RWPE2 (cell line): ENCODE data around the gene NKD2.

ENCODE experiments used
- ATAC-seq: fragments of 200-7000 bp; cut with Tn5 transposase; 3 replicates; pipeline ENCODE4 v1.9.1; 2021; ENCODE audit warnings: low read depth
- DNase-seq: peaks from one replicate; pipeline ENCODE4 v3.0.0-alpha.2; 2020; ENCODE audit warnings: low spot score
- H3K27ac ChIP-seq: fragments of 450-650 bp; 2 replicates; pipeline ENCODE4 v1.5.1; 2017; ENCODE audit warnings: mild to moderate bottlenecking; ENCODE audit not compliant: poor library complexity, severe bottlenecking
- H3K27me3 ChIP-seq: fragments of 250-450 bp; sonication (Bioruptor Pico); 2 replicates; pipeline ENCODE4 v1.5.1; 2021; ENCODE audit warnings: mild to moderate bottlenecking, moderate library complexity; ENCODE audit not compliant: insufficient read depth, poor library complexity, severe bottlenecking
- H3K36me3 ChIP-seq: fragments of 250-450 bp; sonication (Bioruptor Pico); 2 replicates; pipeline ENCODE4 v1.5.1; 2020; ENCODE audit warnings: low read depth, mild to moderate bottlenecking, moderate library complexity
- H3K4me1 ChIP-seq: fragments of 250-450 bp; sonication (Bioruptor Pico); 2 replicates; pipeline ENCODE4 v1.5.1; 2021; ENCODE audit warnings: mild to moderate bottlenecking, moderate library complexity; ENCODE audit not compliant: insufficient read depth, poor library complexity, severe bottlenecking
- H3K4me3 ChIP-seq: fragments of 250-450 bp; sonication (Bioruptor Pico); 2 replicates; pipeline ENCODE4 v1.5.1; 2021; ENCODE audit warnings: mild to moderate bottlenecking, moderate library complexity; ENCODE audit not compliant: severe bottlenecking
- H3K9me3 ChIP-seq: fragments of 250-450 bp; sonication (Bioruptor Pico); 2 replicates; pipeline ENCODE4 v1.5.1; 2021; ENCODE audit warnings: mild to moderate bottlenecking, moderate library complexity; ENCODE audit not compliant: severe bottlenecking
- TF ChIP-seq, protein P1 (sequence below): fragments of 450-650 bp; IDR thresholded peaks from one replicate; pipeline ENCODE4 v1.5.1; 2017; ENCODE audit warnings: mild to moderate bottlenecking, moderate library complexity; ENCODE audit not compliant: poor library complexity, severe bottlenecking

Gene NKD2

DNA sequence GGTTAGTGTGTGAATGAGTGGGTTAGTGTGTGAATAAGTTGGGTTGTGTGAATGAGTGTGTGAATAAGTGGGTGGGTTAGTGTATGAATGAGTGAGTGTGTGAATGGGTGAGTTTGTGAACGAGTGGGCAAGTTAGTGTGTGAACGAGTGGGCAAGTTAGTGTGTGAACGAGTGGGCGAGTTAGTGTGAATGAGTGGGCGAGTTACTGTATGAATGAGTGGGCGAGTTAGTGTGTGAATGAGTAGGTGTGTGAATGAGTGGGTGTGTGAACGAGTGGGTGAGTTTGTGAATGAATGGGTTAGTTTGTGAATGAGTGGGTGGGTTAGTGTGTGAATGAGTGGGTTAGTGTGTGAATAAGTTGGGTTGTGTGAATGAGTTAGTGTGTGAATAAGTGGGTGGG, 34.7 kb downstream of the NKD2 start:
- no peak overlapping the region for H3K27ac ChIP-seq
- no peaks in the 10 kb centered on the region for H3K36me3 ChIP-seq
- H3K4me1 ChIP-seq, result no peaks in the 10 kb centered on the region
- ATAC-seq (no peak), DNase-seq (no peak)
- no peaks in the 10 kb centered on the region for H3K27me3 ChIP-seq
- no peak overlapping the region for H3K4me3 ChIP-seq
- H3K9me3 ChIP-seq, result no peaks in the 10 kb centered on the region
- TF ChIP-seq, protein P1, sequence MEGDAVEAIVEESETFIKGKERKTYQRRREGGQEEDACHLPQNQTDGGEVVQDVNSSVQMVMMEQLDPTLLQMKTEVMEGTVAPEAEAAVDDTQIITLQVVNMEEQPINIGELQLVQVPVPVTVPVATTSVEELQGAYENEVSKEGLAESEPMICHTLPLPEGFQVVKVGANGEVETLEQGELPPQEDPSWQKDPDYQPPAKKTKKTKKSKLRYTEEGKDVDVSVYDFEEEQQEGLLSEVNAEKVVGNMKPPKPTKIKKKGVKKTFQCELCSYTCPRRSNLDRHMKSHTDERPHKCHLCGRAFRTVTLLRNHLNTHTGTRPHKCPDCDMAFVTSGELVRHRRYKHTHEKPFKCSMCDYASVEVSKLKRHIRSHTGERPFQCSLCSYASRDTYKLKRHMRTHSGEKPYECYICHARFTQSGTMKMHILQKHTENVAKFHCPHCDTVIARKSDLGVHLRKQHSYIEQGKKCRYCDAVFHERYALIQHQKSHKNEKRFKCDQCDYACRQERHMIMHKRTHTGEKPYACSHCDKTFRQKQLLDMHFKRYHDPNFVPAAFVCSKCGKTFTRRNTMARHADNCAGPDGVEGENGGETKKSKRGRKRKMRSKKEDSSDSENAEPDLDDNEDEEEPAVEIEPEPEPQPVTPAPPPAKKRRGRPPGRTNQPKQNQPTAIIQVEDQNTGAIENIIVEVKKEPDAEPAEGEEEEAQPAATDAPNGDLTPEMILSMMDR, result no peak

DNA sequence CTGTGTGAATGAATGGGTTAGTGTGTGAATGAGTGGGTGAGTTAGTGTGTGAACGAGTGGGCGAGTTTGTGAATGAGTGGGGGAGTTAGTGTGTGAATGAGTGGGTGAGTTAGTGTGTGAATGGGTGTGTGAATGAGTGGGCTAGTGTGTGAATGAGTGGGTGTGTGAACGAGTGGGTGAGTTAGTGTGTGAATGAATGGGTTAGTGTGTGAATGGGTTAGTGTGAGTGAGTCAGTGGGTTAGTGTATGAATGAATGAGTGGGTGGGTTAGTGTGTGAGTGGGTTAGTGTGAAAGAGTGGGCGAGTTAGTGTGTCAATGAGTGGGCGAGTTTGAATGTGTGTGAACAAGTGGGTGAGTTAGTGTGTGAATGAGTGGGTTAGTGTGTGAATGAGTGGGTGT, 35.5 kb downstream of the NKD2 start:
- no peak overlapping the region for H3K4me3 ChIP-seq
- H3K36me3 ChIP-seq, result no peaks in the 10 kb centered on the region
- TF ChIP-seq, protein P1, result no peak
- H3K27me3 ChIP-seq, result no peaks in the 10 kb centered on the region
- DNase-seq, result no peak
- ATAC-seq, result no peak
- H3K9me3 ChIP-seq, result no peaks in the 10 kb centered on the region
- H3K27ac ChIP-seq, result no peak overlapping the region
- no peaks in the 10 kb centered on the region for H3K4me1 ChIP-seq

DNA sequence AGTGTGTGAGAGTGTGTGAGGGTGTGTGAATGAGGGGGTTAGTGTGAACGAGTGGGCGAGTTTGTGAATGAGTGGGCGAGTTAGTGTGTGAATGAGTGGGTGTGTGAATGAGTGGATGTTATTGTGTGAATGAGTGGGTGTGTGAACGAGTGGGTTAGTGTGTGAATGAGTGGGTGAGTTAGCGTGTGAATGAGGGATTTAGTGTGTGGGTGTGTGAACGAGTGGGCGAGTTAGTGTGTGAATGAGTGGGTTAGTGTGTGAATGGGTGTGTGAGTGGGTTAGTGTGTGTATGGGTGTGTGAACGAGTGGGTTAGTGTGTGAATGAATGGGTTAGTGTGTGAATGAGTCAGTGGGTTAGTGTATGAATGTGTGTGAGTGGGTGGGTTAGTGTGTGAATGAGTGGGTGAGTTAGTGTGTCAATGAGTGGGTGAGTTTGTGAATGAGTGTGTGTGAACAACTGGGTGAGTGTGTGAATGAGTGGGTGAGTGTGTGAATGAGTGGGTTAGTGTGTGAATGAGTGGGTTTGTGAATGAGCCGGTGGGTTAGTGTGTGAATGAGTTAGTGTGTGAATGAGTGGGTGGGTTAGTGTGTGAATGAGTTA, 37.5 kb downstream of the NKD2 start:
- ATAC-seq (no peak), DNase-seq (no peak)
- Histone ChIP-seq H3K4me3 (no peak overlapping the region), H3K9me3 (no peaks in the 10 kb centered on the region), H3K27ac (no peak overlapping the region), H3K4me1 (no peaks in the 10 kb centered on the region), H3K36me3 (no peaks in the 10 kb centered on the region), H3K27me3 (no peaks in the 10 kb centered on the region)
- TF ChIP-seq, protein P1, result no peak

DNA sequence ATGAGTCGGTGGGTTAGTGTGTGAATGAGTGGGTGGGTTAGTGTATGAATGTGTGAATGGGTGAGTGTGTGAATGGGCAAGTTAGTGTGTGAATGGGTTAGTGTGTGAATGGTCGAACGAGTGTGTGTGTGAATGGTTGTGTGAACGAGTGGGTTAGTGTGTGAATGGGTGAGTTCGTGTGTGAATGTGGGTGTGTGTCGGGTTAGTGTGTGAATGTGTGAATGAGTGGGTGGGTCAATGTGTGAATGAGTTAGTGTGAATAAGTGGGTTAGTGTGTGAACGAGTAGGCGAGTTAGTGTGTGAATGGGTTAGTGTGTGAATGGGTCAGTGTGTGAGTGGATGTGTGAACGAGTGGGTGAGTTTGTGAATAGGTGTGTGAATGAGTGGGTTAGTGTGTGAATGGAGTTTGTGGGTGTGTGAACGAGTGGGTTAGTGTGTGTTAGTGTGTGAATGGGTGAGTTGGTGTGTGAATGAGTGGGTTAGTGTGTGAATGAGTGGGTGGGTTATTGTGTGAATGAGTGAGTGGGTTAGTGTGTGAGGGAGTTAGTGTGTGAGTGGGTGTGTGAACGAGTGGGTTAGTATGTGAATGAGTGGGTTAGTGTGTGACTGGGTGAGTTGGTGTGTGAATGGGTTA, 38.8 kb downstream of the NKD2 start:
- H3K9me3 ChIP-seq, result no peaks in the 10 kb centered on the region
- DNase-seq (no peak), ATAC-seq (no peak)
- no peak overlapping the region for H3K4me3 ChIP-seq
- no peak overlapping the region for H3K27ac ChIP-seq
- no peaks in the 10 kb centered on the region for H3K36me3 ChIP-seq
- H3K4me1 ChIP-seq, result no peaks in the 10 kb centered on the region
- TF ChIP-seq, protein P1, result no peak
- H3K27me3 ChIP-seq, result no peaks in the 10 kb centered on the region

DNA sequence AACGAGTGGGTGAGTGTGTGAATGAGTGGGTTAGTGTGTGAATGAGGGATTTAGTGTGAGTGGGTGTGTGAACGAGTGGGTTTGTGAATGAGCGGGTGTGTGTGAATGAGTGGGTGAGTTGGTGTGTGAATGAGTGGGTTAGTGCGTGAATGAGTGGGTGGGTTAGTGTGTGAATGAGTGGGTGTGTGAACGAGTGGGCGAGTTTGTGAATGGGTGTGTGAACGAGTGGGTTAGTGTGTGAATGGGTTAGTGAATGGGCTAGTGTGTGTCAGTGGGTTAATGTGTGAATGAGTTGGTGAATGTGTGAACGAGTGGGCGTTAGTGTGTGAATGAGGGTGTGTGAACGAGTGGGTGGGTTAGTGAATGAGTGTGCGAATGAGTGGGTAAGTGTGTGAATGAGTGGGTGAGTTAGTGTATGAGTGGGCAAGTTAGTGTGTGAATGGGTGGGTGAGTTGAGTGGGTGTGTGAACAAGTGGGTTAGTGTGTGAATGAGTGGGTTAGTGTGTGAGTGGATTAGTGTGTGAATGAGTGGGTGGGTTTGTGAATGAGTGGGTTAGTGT, 39.6 kb downstream of the NKD2 start:
- Histone ChIP-seq H3K36me3 (no peaks in the 10 kb centered on the region), H3K27me3 (no peaks in the 10 kb centered on the region), H3K4me1 (no peaks in the 10 kb centered on the region), H3K27ac (no peak overlapping the region), H3K4me3 (no peak overlapping the region), H3K9me3 (no peaks in the 10 kb centered on the region)
- TF ChIP-seq, protein P1, result no peak
- no peak for ATAC-seq
- DNase-seq, result no peak
